Endothelial cell of umbilical vein (primary cell): ENCODE measurements around the gene ELOVL5.

Experiments used
- CTCF ChIP-seq, 2 donors: IDR thresholded peaks; 1 replicate in 1 of 2; 2 replicates in 1 of 2; pipeline ENCODE4 v1.5.1; 2011; ENCODE audit warnings: low read length in 2 of 2, mild to moderate bottlenecking in 2 of 2, moderate library complexity in 2 of 2, control low read depth in 1 of 2, inconsistent platforms in 1 of 2, low read depth in 1 of 2; ENCODE audit not compliant: insufficient read depth in 1 of 2; ENCODE audit errors: extremely low read depth in 1 of 2
- EZH2 ChIP-seq: IDR thresholded peaks from 2 replicates; pipeline ENCODE4 v1.6.1; 2012; ENCODE audit warnings: borderline replicate concordance, low read depth, mild to moderate bottlenecking, moderate library complexity, low read length, inconsistent platforms; ENCODE audit not compliant: severe bottlenecking
- MAX ChIP-seq: IDR thresholded peaks from 2 replicates; pipeline ENCODE4 v1.6.1; 2011; ENCODE audit not compliant: insufficient read depth, insufficient read length
- MYC ChIP-seq: IDR thresholded peaks from one replicate; pipeline ENCODE4 v1.6.1; 2011; ENCODE audit warnings: mild to moderate bottlenecking, low read depth, low read length
- POLR2A ChIP-seq: IDR thresholded peaks from 2 replicates; pipeline ENCODE4 v1.6.1; 2012; ENCODE audit warnings: low read depth, mild to moderate bottlenecking, control low read depth, low read length
- POLR2AphosphoS5 ChIP-seq: IDR thresholded peaks from 2 replicates; pipeline ENCODE4 v1.6.1; 2012; ENCODE audit warnings: low read depth, mild to moderate bottlenecking, control low read depth, low read length, moderate library complexity; ENCODE audit not compliant: insufficient read depth

GRCh38 chr6:53338304-53338703 is 10.4 kb downstream of the ELOVL5 start:
- TF ChIP-seq POLR2AphosphoS5 (no peak), CTCF (IDR thresholded peaks at IDR 0.05; ENCODE audit: extremely low read depth in 1 of 2, insufficient read depth in 1 of 2, low read depth in 1 of 2, low read length in 2 of 2) (no peak), EZH2 (no peak), POLR2A (no peak), MYC (no peak), MAX (no peak)
